ENCODE measurements around the gene MAGI2.

Gene MAGI2

DNA sequence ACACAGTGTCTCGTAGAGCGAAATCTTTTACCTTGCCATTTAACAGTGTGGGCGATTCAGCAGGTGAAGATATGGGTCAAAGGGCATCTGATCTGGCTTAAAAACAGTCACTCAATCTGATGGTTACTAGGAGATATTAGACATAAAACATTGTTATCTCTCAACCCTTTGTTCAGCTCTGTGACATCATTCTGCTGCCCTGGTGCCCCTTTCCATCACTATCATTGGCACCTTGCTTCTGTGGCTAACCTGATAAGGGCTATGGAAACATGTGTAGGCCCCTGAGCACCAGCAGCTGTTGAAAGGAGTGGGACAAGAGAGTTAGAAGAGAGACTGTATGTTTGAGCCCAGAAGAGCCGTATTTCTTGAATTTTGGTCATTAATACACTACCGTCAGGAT lies 1004.6 kb downstream of the MAGI2 start:
- no peak for DNase-seq

GRCh38 chr7:78444267-78444666 lies 1009.2 kb downstream of the MAGI2 start:
- DNase-seq = no peak

- DNase-seq = no peak
Observed at GRCh38 chr7:78443811-78444210, 1009.7 kb downstream of the MAGI2 start.

- no peak for DNase-seq
Observed at GRCh38 chr7:78441737-78442136, 1011.7 kb downstream of the MAGI2 start.

DNA sequence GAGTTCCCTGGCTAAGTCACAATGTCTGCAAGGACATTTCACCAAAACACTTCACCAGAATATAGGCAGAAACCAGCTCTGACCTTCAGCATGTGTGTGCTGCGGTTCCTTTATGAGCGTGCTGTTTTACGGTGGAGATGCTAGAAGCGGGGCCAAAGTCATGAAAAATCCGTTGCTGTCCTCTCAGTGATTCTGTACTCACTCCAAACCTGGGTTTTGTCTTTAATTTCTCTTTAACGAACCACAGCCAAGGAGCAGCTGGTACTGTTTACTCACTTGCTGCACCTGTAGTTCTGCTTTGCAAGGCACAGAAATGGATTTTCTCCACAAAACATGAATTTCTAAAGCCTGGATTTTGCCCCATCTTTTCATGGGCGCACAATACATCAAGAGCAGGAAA lies 1015.0 kb downstream of the MAGI2 start:
- DNase-seq = no peak

GRCh38 chr7:78437118-78437517 lies 1016.3 kb downstream of the MAGI2 start:
- DNase-seq = no peak

DNA sequence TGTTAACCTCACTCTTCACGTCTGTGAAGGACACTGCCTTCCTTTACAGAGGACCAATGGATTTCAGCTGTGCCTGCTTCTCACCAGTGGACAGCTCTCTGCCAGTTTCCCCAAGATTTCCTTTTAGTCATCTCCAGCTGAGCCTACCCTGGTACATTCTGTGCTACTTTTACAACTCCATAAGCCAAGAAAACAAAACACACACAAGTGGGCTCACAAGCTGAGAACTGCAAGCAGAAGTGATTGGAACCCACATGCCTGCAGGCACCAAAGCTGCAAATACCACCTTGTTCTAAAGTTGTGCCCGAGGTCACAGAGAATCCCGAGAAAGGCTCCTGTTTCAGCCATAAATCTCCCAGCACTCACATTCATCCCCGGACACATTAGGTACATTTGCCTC lies 1018.1 kb downstream of the MAGI2 start:
- no peak for DNase-seq

- DNase-seq = no peak
Observed at GRCh38 chr7:78434281-78434680, 1019.2 kb downstream of the MAGI2 start.

DNA sequence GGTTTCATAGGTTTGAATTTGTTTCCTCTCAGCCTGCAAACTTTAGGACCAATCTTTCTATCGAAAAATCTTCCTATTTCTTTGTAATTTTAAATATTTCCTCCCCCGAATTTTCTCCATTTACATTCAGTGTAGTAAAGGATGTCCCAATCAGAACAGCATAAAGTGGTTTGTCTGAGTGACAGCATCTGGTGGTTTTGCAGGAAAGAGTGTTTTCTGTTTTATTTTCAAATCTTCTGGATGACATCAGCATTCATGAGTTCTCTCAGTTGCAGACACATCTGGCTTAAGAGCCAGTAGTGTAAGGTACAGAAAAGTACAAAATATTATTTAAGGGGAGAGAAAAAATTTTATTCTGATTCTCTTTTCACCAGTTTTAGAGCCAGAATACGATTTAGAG lies 1020.0 kb downstream of the MAGI2 start:
- DNase-seq = no peak

- no peak for DNase-seq
Observed at GRCh38 chr7:78429878-78430277, 1023.6 kb downstream of the MAGI2 start.

DNA sequence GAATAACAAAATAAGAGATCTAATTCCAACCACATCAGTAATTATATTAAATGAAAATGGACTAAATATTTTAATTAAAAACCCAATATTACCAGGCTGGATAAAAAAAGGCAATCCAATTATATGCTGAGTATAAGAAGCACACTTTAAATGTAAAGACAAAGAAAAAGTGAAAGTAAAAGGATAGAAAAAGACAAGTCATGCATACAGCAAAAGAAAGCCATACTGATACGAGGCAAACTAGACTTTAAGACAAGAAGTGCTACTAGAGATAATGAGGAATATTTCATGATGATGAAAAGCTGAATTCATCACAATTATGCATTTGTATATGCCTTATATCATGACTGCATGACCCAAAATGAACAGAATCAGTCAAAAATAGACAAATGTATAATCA lies 1026.3 kb downstream of the MAGI2 start:
- DNase-seq = no peak

DNA sequence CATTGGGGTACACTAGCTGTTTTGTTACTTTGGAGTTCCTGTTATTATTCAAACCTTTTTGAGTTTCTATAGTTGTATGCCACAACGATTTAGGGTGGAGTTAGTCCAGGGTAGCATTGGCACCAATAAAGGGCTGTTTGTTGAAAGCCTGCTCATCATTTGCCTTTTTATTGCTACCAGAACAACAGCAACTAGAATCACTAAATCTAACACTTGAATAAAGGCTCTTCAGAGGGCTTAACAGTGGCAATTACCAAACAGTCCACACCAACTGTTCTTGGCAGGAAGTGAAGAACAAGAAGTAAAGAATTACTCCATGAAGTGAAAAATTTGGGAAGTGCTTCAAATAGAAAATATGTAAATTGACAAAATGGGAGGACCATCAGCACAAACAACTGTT lies 1033.5 kb downstream of the MAGI2 start:
- no peak for DNase-seq

DNA sequence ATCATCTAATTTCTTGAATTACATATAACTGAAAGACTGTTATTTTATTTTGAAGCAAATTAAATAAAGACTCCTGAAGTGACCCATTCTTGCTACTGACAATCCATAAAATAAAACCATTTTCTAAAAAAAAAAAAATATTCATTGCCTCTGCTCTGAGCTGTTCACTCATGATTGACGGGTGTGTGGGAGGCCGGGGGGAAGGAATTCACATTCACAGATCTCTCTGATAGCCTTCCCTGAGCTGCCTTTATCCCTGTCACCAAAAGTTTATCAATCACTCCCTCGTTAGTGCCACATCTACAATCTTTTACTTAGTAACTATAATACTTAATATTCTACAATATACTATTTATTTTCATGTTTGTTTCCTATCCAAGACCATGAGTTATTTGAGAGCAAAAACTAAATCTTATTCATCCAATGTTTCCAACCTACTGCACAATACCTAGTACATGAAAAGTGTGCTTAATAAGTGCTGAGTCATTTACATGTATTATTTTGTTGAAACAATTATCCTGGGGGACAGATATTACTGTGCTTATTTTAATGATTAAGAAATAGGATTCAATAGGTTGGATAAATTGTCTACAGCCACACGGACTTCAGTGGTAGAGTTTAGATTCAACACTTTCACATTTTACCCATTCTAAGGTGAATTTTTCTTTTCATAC lies 1036.2 kb downstream of the MAGI2 start:
- DNase-seq = no peak

- no peak for DNase-seq
Observed at GRCh38 chr7:78413568-78413967, 1039.9 kb downstream of the MAGI2 start.

- no peak for DNase-seq
Observed at GRCh38 chr7:78412216-78412858, 1041.1 kb downstream of the MAGI2 start.

- no peak for DNase-seq
Observed at GRCh38 chr7:78407031-78407430, 1046.4 kb downstream of the MAGI2 start.

DNA sequence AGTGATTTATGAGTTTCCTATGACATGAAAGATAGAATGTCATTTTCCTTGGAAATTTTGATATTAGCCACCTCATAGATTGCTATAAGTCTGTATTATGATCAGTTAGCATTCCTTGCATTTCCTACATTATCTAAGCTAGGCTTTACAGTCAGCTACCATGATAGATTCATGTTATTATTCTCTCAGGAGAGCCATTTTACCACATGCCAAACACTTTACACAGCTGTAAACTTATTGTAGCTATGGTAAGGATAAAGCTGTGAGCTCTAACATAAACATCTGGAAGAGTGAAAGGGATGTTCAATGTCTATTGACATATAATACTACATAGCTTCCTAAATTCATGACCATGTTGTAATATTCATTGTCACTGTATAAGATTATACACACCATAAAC lies 1046.9 kb downstream of the MAGI2 start:
- DNase-seq = no peak

GRCh38 chr7:78402096-78402495 lies 1051.4 kb downstream of the MAGI2 start:
- no peak for DNase-seq

DNA sequence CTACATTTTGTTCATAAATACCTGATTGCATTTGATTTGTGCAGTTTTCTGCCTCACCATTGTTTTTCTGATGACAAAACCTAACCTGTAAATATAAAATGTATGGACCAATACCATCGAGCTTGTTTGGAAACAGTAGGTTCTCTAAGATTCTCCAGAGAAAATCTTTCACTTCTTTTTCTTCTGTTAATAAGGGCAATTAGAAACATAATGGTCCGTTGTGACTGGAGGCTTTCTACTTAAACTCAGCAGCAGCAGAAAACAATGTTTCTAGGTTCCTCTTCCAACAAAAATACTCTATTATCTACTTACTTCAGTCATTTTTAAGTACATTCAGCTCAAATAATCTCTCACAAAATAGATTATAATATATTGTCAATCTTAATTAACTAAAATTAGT lies 1053.4 kb downstream of the MAGI2 start:
- no peak for DNase-seq

GRCh38 chr7:78399033-78399769 lies 1054.3 kb downstream of the MAGI2 start:
- no peak for DNase-seq

DNA sequence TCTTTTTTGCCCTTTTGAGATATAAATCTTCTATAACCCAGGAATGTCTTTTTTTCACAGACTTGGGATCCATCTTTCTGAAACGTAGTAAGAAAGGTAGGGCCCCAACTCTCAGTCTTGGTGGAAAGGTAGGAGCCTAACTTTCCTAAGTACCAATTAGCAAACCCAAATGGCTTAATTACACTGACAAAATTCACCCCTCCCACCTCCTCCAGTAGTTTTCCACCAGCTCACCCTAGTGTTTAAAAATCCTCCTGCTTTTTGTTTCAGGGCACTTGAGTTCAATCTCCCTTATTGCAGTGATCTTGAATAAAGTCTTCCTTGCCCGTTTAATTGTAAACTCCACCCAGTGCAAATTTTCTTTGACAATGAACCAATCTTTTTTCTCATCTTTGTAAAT lies 1054.9 kb downstream of the MAGI2 start:
- DNase-seq = no peak

DNA sequence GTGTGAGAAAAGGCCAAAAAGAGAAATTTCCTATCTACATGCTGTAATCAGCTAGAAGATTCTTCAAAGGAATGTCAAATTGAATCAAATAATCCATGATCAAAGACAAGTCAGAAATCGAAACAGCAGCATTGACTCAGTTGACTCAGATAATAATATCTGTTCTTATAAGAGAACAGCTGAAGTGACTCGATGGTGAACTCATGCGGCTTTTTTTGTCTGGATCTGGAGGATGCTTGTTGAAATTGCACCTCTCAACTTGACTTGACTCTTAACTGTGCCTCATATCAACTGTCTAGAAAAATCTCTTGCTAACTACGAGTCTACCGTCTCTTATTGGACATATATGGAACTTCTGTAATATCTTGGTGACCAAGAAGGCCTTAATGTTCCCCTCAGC lies 1055.4 kb downstream of the MAGI2 start:
- no peak for DNase-seq

DNA sequence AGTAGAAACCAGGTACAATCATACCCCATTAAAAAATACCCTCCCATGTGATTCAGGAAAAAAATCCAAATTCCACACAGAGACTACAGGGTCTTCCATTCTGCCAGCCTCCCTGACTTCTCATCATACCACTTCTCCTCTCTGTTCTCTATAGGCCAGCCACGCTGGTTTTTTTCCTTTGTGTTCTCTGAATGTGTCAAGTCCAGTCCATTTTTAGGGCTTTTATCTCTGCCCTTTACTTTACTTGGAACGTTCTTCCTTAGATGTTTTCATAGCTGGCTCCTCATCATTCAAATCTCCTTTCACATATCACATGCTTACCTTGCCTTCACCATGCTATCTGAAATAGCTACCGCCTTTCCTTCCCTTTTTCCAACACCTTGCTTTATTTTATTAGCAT lies 1057.3 kb downstream of the MAGI2 start:
- no peak for DNase-seq

- DNase-seq = no peak
Observed at GRCh38 chr7:78395298-78396036, 1058.0 kb downstream of the MAGI2 start.
